ENCODE results near the gene CD83. TPM values are rescaled to one million over a fixed set of nuclear protein-coding genes. Genes with fewer than 3 reads are reported as not detected.

CD83 gene
- total RNA-seq, 2 donors from 2014 or later = 2.3 to 3.2 TPM

DNA sequence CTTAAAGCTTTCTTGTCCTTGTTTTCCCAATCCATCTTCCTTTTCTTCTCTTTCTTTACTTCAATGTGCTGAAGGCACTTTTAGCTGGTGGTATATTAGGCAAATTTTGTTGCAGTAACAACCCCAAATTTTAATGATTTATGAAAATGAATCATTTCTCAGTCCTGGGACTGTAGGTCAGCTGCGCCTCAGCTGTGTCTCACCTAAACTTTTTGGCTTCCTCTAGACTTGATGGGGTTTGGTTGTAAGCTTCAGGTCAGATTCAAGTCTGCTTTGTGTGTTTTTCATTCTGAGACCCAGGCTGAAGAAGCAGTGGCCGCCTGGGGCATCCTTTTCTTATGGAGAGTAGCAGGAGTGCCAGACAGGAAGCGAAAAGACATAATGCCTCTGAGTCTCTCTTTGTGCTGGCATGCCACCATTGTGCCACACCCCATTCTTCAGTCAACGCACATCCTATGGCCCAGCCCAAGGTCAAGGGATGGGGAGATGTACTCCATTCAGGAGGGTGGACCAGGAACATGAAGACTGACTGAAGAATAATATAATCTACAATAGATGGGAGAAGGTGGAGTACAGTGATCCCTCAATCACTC, 28.9 kb upstream of the CD83 start:
- no peak for DNase-seq
- no peak for ATAC-seq
- intact Hi-C loops (cut with DNase I) = no loop called here

DNA sequence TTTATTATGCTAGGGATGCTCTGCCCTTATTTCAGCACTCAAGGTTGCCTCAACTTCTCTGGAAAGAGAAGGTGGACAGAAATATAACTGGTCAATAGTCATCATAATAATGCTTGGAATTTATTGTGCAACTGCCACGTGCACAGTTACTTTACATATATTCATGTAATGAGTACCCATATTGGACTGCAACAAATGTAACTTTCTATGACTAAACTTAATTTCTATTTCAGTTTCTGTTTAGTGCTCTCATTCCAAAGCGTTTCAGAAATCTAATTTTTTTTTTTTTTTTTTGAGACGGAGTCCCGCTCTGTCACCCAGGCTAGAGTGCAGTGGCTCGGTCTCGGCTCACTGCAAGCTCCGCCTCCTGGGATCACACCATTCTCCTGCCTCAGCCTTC, 28.3 kb upstream of the CD83 start:
- intact Hi-C loops (cut with DNase I) = no loop called here
- DNase-seq (no peak), ATAC-seq (no peak)

DNA sequence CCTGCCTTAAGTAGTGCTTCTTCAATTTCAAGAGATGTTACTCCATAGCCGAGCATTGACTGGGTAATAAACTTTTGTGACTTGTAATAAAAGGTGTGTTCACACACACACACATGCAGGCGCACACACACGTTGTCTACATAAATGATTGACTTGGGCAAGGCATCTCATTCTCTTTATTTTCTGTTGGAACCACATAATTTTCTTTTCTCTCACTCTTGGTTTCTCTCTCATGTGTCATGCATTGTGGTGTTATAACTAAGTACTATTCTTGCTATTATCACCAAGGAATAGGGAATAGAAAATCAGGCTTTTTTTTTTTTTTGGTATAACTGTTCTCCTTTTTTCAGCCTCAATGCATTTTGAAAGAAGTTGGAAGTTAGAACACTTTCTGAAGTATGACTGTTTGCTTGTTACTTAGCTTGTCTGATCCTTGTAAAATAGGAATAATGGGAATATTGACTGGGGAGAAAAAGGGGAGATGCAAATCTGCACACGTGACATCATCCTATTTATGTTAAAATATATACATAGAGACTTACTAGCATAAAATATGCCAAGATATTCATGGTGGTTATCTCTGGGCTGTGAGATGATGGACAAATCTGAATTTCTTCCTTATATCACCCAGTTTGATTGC, 26.1 kb upstream of the CD83 start:
- DNase-seq = no peak
- no peak for ATAC-seq
- intact Hi-C loops (cut with DNase I) = no loop called here

DNA sequence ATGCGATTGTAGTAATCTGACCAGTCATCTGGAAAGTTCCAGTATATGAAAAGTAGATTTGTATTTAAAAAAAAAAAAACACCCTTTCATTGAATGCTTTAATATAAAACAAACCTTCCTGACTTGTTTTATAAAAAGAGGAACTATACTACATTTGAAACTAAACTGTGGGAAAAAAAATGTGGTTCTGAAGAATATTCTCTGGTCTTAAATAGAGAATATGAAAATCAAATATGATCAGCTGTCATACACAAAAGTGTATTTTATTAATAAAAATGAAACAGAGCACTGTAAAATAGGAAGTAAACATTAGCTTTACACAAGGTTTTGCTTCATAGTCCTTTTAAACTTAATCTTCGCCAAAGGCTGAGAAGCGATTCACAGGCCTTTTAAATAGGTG, 25.3 kb upstream of the CD83 start:
- intact Hi-C loops (cut with DNase I) = no loop called here
- ATAC-seq (no peak), DNase-seq (no peak)

DNA sequence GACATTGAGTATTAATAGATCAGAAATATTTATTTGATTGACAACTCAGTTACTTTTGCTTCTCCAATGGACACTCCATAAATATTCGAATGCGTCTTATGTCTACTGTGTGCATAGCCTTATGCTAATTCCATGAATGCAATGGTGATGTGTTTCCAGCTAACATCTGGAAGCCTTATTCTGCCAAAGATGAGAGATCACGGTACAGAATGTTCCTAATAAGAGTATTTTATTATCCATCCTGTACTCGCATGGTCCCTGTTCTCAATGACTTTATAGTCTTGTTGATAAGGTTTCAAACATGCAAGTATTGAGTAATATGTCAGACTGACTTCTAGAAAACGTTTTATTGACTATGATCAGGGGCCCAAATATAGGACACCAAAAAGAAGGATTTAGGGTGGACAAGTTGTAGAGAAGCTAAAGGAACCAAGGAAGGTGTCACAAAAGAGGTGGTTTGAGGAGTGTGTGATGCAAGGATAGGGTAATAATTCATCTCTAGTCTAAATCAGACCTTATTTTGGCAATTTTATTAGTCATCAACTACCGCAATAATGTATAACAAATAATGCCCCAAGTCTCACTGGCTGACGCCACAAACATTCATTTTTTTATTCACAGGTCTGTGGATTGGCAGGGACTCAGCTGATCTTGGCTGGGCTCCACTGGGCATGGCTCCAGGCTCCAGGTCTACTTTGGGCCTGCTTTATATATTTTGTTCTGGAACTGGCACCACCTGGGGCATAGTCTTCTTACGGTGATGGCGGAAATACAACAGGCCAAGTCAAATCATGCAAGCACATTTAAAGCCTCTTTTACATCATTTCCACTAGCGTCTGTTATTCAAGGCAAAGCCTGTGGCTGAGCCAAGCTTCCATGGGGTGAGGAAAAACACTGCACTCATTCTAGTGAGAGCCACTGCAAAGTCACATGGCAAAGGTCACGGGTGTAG, 24.5 kb upstream of the CD83 start:
- no peak for ATAC-seq
- intact Hi-C loops (cut with DNase I) = no loop called here
- DNase-seq = no peak

DNA sequence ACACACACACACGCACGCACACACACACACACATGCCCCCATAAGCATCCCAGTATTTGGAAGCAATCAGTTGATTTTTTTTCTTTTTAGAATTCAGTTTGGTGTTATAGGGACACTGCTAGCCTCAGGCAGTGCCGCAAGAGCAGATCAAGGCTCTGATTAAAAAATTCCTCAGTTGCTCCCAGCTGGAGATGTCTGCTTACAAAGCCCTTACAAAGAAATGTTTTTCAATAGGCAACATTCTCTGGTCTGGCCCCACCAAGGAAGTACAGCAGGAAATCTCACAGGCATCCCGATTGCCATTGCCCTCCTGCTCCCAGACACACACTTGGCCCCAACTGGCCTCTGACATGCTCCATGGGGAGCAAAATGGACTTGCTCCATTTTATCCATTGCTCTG, 22.9 kb upstream of the CD83 start:
- intact Hi-C loops (cut with DNase I) = no loop called here
- no peak for DNase-seq
- no peak for ATAC-seq

DNA sequence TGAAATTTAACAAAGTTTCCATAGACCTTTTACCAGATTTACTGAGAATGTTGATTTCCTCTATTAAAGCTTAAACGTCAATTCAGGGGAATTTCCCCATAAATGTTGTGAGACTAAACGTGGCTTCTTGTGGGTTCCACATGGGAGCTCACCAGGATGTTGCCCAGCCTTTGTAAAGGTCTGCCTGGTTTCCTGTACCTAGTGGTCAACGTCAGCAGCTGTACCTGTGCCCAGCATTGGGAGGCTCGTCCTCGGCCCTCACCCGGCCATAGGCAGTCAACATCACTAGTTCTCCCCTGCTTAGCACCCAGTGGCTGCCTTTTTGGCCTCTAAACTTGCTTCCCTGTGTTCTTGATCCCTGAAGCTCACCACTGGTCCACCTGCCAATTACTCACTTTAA, 22.1 kb upstream of the CD83 start:
- DNase-seq = no peak
- intact Hi-C loops (cut with DNase I) = no loop called here
- no peak for ATAC-seq

DNA sequence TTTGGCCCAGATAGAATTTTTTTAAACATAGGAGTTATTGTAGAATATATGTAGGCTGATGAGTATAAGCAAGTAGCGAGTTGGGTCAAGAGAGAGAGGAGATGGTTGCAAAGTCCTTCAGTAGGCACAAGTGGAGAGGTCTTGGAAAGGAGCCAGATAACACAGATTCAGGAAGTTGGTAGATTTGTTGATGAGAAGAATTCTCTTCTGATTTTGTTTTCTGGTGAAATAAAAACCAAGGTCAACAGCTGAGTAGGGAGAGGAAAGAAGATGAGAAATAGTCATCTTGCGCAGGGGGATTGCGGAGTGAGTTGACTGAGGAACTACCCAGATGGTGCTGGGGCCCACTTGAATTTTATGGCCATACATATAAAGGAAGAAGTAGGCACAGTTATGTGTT, 17.4 kb upstream of the CD83 start:
- no peak for DNase-seq
- ATAC-seq = no peak
- intact Hi-C loops (cut with DNase I) = no loop called here

DNA sequence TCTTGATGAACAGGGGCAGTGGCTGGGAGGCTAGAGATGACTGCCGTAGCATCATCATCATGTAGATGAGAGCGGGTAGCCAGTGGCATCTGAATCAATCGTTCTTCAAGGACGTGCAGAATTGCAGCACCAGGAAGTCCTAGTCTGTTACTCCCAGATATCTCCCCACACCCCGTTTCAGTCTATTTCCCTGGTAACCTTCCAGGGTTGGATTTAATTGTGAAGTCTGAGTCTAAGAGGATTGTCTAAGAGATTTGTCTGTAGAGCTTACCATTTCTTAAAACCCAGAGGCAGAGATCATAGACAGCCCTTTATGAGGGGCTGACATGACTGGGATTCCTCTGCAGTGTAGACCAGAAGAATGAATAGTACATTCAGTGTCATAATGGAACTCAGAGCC, 16.6 kb upstream of the CD83 start:
- intact Hi-C loops (cut with DNase I) = no loop called here
- ATAC-seq (no peak), DNase-seq (no peak)

DNA sequence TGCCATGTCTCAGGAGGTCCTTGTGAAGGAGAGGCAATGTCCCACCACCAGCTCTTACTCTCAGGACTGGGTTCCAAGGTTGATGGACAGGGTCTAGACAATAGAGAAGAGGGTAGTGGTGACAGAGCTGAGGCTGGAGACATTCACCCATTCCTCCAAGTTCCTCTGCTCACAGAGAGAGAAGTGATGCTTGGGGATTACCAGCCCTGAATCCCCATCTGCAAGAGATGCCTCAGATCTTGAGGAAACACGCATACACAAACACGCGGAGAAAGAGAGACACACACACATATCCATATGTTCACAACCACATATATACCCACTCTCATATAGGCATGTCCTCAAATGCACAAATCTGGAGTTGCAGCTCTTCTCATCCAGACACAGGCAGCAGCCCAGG, 15.2 kb upstream of the CD83 start:
- intact Hi-C loops (cut with DNase I) = no loop called here
- ATAC-seq = no peak

DNA sequence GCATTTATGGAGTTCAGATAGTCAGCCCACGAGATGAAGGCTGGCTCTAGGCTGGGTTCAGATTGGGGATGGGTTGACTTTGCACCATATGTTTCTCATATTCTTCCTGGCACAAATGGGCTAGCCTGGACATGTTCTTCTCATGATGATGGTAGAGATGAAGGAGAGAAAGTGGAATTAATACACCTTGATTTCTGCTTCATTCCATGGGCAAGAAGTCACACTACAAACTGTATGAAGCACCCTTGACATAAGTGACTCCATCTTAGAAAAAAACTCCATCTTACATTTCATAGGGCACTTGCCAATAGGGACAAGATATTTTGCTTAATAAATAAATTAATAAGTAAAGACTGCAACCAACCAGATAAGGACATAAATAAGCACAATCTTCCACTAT, 12.0 kb upstream of the CD83 start:
- intact Hi-C loops (cut with DNase I) = no loop called here
- no peak for ATAC-seq
- no peak for DNase-seq

More for the DNA sequence above, 15.2 kb upstream of the CD83 start:
- no peak for DNase-seq

DNA sequence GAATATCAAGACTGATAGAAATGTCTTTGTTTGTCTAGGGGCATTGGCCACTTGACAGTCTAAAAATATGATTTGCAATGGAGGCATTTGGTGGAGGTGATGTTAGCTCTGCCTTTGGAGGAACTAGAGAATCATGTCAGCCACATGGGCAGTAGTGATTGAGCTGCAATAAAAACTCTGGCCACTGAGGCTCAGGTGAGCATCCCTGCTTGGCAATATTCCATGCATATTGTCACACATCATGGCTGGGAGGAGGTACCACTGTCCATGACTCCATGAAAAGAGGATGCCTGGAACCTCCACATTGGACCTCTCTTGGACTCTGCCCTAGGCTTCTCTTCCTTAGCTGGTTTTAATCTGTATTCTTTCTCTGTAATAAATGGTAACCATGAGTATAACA, 10.6 kb upstream of the CD83 start:
- DNase-seq (no peak), ATAC-seq (no peak)
- intact Hi-C loops (cut with DNase I) = no loop called here

DNA sequence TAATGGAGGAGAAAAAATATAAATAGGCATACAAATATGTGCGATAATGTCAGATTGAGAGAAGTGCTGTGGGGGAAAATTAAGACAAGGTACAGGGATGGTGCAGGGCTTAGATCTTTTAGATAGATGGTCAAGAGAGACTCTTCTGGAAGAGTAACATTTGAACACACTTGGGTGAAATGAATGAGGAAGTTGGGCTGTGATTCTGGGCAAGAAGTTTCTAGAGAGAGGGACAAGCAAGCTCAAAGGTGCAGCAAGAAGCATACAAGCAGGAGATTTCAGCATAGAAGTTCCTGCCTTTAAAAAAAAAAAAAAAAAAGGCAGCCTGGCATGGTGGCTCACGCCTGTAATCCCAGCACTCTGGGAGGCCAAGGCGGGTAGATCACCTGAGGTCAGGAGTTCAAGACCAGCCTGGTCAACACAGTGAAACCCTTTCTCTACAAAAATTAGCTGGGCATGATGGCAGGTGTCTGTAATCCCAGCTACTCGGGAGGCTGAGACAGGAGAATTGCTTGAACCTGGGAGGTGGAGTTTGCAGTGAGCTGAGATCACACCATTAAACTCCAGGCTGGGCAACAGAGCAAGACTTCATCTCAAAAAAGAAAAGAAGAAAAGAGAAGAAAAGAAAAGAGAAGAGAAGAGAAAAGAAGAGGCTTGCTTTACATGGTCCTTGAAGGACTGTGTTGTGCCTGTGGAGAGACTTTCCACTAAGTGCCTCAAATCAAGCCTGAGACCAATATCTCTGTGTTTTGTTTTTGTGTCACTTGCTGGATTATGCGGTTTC, 9.7 kb upstream of the CD83 start:
- intact Hi-C loops (cut with DNase I) = no loop called here
- ATAC-seq (no peak), DNase-seq (no peak)

DNA sequence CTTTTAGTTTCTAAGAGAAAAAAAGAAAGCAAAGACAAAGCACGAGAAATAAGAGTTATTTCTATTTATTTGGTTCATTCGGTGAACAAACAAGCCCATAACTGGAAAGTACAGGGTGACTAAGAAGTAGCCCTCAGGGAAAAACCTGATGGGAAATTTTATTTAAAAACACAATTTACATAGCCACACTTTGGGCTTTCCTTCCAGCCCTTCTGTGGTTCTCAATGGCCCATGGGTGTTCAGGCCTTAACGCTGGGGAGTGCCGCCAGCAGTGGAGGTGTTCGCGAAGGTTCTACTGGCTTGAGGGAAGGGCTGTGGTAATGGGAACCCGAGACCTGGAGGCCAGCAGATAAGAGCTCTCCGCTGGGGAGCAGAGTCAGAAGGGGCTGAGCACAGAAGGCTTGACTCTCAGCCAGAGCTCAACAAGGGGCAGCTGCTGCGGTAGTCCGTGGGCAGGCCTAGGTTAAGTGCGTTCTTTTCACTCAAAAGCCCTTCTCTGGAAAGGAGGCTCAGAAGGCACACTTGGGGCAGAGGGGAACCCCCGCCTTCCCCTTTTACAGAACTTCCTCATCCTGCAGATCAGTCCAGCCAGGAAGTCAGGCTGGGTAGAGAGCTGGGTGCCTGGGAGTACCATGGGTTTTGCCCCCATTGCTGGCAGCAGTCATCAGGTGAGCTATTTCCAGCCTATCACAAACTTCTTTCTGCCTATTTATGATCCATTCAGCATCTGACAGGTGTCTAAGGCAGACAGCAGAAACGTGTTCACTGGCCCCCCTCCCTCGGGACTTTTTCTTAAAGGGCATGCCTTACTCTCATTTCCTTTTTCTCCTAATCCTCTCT, 8.8 kb upstream of the CD83 start:
- intact Hi-C loops (cut with DNase I) = no loop called here
- DNase-seq (no peak), ATAC-seq (peak; percentile 47 to 78)

DNA sequence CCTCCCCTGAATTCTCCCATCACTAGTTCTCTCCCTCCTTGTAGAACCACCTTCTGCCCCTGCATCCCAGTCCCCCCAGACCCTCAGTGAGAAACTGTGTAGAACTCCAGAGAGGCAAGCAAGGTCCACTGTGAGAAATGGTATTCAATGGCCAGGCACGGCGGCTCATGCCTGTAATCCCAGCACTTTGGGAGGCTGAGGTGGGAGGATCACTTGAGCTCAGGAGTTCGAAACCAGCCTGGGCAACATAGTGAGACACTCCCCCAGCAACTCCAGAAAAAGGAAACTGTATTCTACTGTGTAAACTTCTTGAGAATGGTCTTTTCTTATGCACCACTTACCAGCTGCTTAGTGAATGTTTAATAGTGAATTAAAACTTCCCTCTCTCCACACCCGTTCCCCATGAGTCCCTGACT, 8.2 kb upstream of the CD83 start:
- ATAC-seq (no peak), DNase-seq (no peak)
- intact Hi-C loops (cut with DNase I) = no loop called here

DNA sequence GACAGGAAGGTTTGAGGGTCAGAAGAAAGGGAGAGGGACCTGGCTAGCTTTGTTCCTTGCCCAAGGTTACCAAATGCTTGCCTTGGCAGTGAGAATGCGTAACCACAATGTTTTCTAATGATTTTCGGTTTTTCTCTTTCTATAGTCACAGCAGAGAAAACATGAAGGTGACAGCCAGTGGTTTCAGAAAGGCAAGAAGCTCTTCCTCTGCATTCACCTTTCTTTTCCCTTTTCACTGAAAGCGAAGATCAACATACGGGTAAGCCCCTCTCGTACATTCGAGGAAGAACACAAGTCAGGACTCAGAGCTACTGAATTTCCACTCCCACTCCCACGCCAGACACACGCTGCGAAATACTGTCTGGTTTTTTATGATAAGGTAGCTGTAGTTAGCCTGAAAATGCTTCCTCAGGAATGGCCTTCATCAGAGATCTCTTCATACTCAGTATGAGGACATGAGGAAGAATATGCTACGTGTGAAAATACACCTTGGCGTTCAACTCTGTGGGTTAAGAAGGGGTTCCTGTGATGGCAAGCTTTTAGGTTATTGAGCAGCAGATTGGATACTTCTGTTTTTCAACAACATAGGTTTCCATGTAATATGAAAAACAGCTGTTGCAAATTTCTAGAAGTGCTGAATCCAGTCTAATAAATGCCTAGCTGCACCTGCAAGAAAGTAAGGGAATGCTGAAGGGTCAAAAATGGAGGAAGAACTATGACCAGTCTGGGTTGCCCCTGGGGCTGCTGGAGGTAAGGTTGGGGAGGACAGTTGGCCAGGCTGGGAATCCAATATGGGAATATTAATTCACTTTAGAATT, 7.4 kb upstream of the CD83 start:
- ATAC-seq = no peak
- intact Hi-C loops (cut with DNase I) = no loop called here

DNA sequence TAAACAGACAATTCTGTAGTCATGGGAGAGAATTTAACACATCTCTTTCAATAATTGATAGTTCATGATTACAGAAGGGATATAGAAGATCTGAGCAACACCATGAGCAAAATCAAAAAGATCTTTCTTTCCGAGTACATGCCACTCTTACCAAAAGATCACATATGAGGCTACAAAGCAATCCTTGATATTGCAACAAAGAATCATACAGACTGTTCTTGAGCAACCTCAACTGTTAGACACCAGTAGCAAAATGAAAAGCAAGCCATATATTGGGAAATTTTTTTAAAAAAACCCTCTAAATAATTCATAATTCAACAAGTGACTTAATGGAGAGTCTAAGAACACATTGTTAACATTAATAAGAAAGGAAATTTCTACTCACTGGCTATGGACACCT, 3.6 kb upstream of the CD83 start:
- ATAC-seq (no peak), DNase-seq (no peak)
- intact Hi-C loops (cut with DNase I) = no loop called here

More for the DNA sequence above, 7.4 kb upstream of the CD83 start:
- DNase-seq = no peak

DNA sequence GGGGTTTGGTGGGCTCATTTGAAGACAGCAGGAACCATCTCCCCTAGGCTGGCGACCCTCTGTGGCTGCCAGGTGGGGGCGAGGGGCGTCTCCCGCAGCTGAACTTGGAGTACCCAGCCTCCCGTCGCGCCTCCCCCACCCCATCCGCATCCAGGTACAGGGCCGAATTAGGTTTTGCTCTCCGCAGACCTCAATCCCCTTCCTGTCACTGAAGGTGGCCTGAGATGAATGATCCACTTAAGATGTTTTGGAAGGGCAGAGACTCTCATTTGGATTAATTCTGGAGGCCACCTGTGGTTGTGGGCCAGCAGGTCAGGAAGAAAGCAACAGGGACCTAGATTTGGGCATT, 493 bp downstream of the CD83 start:
- DNase-seq (no peak), ATAC-seq (peak in 1 of 2 donors; percentile 9)
- intact Hi-C loops (cut with DNase I) = no loop called here

Measured in left cardiac atrium (tissue), 4 donors.